HCT116 (cell line): Measurements from ENCODE around the gene ANO2.

ENCODE experiments used
- CEBPB ChIP-seq: IDR thresholded peaks from 2 replicates; pipeline ENCODE4 v1.6.1; 2012; ENCODE audit warnings: low read depth
- JUND ChIP-seq: IDR thresholded peaks from 2 replicates; pipeline ENCODE4 v1.6.1; 2012
- POLR2A ChIP-seq: IDR thresholded peaks from 2 replicates; pipeline ENCODE4 v1.7.0; 2011; ENCODE audit warnings: borderline replicate concordance; ENCODE audit not compliant: insufficient read depth, insufficient read length; ENCODE audit errors: extremely low read depth
- POLR2AphosphoS5 ChIP-seq: IDR thresholded peaks from 2 replicates; pipeline ENCODE4 v1.6.1; 2011; ENCODE audit warnings: mild to moderate bottlenecking, low read depth, low read length, moderate library complexity
- TCF7L2 ChIP-seq: IDR thresholded peaks from 2 replicates; pipeline ENCODE4 v1.7.0; 2011; ENCODE audit warnings: borderline replicate concordance, inconsistent platforms; ENCODE audit not compliant: insufficient read depth, insufficient read length; ENCODE audit errors: extremely low read depth
- ZNF274 ChIP-seq: fragments of 200-500 bp; sonication (Bioruptor generic); IDR thresholded peaks from 2 replicates; pipeline ENCODE4 v1.6.1; 2014; ENCODE audit warnings: mild to moderate bottlenecking, low read depth, low read length, inconsistent platforms
- TF ChIP-seq, protein P1 (sequence below), 3 experiments: fragments of 200-600 bp in 1 of 3; sonication (generic) in 1 of 3; IDR thresholded peaks in 2 of 3; conservative IDR thresholded peaks in 1 of 3; 2 replicates each; pipeline ENCODE4 v1.5.1; 2012 to 2017; ENCODE audit warnings: low read depth in 2 of 3, low read length in 2 of 3, antibody characterized with exemption in 1 of 3, borderline replicate concordance in 1 of 3, control low read depth in 1 of 3, mild to moderate bottlenecking in 1 of 3, mixed read lengths in 1 of 3, mixed run types in 1 of 3, moderate library complexity in 1 of 3; ENCODE audit not compliant: insufficient read depth in 1 of 3

GRCh38 chr12:5706247-5706646, 238.8 kb downstream of the ANO2 start:
- TF ChIP-seq, protein P1, sequence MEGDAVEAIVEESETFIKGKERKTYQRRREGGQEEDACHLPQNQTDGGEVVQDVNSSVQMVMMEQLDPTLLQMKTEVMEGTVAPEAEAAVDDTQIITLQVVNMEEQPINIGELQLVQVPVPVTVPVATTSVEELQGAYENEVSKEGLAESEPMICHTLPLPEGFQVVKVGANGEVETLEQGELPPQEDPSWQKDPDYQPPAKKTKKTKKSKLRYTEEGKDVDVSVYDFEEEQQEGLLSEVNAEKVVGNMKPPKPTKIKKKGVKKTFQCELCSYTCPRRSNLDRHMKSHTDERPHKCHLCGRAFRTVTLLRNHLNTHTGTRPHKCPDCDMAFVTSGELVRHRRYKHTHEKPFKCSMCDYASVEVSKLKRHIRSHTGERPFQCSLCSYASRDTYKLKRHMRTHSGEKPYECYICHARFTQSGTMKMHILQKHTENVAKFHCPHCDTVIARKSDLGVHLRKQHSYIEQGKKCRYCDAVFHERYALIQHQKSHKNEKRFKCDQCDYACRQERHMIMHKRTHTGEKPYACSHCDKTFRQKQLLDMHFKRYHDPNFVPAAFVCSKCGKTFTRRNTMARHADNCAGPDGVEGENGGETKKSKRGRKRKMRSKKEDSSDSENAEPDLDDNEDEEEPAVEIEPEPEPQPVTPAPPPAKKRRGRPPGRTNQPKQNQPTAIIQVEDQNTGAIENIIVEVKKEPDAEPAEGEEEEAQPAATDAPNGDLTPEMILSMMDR (IDR thresholded peaks at IDR 0.05 in 2 of 3, conservative IDR thresholded peaks at IDR 0.05 in 1 of 3; ENCODE audit: borderline replicate concordance in 1 of 3, insufficient read depth in 1 of 3, low read depth in 2 of 3, low read length in 2 of 3) = no peak
- no peak for TF ChIP-seq POLR2AphosphoS5
- TF ChIP-seq POLR2A = no peak
- no peak for TF ChIP-seq CEBPB
- no peak for TF ChIP-seq TCF7L2
- no peak for TF ChIP-seq ZNF274
- TF ChIP-seq JUND = no peak
